ENCODE measurements around the gene PICK1. TPM values are rescaled to one million over a fixed set of nuclear protein-coding genes. Genes with fewer than 3 reads are reported as not detected.

PICK1 gene
- total and polyA plus RNA-seq, 2 of the 4 experiments (the other 2 are of a cell fraction) = 16.5 to 21.0 TPM

- no peak for TF ChIP-seq FOS (IDR thresholded peaks at IDR 0.05; ENCODE audit: low read depth, low read length)
- no peak for TF ChIP-seq POLR2A (IDR thresholded peaks at IDR 0.05; ENCODE audit: low read depth, low read length)
These were observed 26.7 kb upstream of the PICK1 start (continued) for GRCh38 chr22:38030311-38031133.

- H3K23ac ChIP-seq (ENCODE audit: low read depth, low read length) = no peak overlapping the region
- no peak overlapping the region for H3K4me3 ChIP-seq (ENCODE audit: insufficient read depth, low read depth, low read length)
- in situ Hi-C loops (cut with MboI; ENCODE audit: low sequenced_read_pairs) (no loop called here), intact Hi-C loops (cut with micrococcal nuclease) (no loop called here), dilution Hi-C loops (cut with HindIII; ENCODE audit: low sequenced_read_pairs, unreplicated experiment) (no loop called here)
- no peak overlapping the region for H3K4ac ChIP-seq (ENCODE audit: low read depth, low read length)
- no peaks in the 10 kb centered on the region for H3K36me3 ChIP-seq (ENCODE audit: control insufficient read depth, insufficient read depth, low read length)
- H3K27ac ChIP-seq (ENCODE audit: insufficient read depth, low read length) = no peak overlapping the region
- H3K79me1 ChIP-seq (ENCODE audit: low read depth in 1 of 2, low read length in 2 of 2) = no peaks in the 10 kb centered on the region; a peak in 1 of 4 replicates
- H4K91ac ChIP-seq (ENCODE audit: insufficient read depth, low read depth, low read length) = no peak overlapping the region
- H3K4me2 ChIP-seq (ENCODE audit: low read depth, low read length) = no peak overlapping the region
- no peak overlapping the region for H2BK15ac ChIP-seq (ENCODE audit: low read depth, low read length)
- 83% methylated on average over 8 of the region's 12 CpGs; no CpG with 5 or more reads in 1 of the 2 experiments for WGBS, 2 experiments (ENCODE audit: extremely low coverage in 2 of 2, insufficient read length in 1 of 2)
- no peak overlapping the region for H2BK20ac ChIP-seq (ENCODE audit: low read depth, low read length)
- BruUV-seq (replicated peaks) = no TSS peak
- H3K14ac ChIP-seq (replicated peaks; ENCODE audit: low read depth, low read length) = no peak overlapping the region
- ChIA-PET POLR2A (ENCODE audit: unreplicated experiment) (no interaction called here), CTCF (no interaction called here)
- H3K9me1 ChIP-seq (ENCODE audit: insufficient read depth, low read length) = peaks cover 6% of the 10 kb centered on the region
- no peak overlapping the region for H3K18ac ChIP-seq (ENCODE audit: low read depth, low read length)
- H3K56ac ChIP-seq (ENCODE audit: extremely low read depth, insufficient read depth, low read length) = no peak overlapping the region
- TF ChIP-seq ELK1 (IDR thresholded peaks at IDR 0.05; ENCODE audit: borderline replicate concordance, low read depth, low read length) (no peak), SMC3 (IDR thresholded peaks at IDR 0.05; ENCODE audit: low read depth, low read length) (no peak), FOS (IDR thresholded peaks at IDR 0.05; ENCODE audit: low read depth, low read length) (no peak), POLR2A (IDR thresholded peaks at IDR 0.05; ENCODE audit: low read depth, low read length) (no peak), CTCF (conservative IDR thresholded peaks at IDR 0.05; ENCODE audit: low read depth, low read length) (no peak), RCOR1 (IDR thresholded peaks at IDR 0.05; ENCODE audit: insufficient replicate concordance, low read length) (no peak), MAFK (IDR thresholded peaks at IDR 0.05; ENCODE audit: low read depth, low read length) (no peak), BHLHE40 (IDR thresholded peaks at IDR 0.05; ENCODE audit: low read depth, low read length) (no peak), CEBPB (IDR thresholded peaks at IDR 0.05; ENCODE audit: low read depth, low read length) (no peak), USF2 (IDR thresholded peaks at IDR 0.05; ENCODE audit: low read depth, low read length) (no peak), MAZ (IDR thresholded peaks at IDR 0.05; ENCODE audit: borderline replicate concordance, low read depth, low read length) (no peak), RFX5 (IDR thresholded peaks at IDR 0.05; ENCODE audit: low read depth, low read length) (no peak), RAD21 (IDR thresholded peaks at IDR 0.05; ENCODE audit: low read length) (no peak)
- no peak overlapping the region for H2BK120ac ChIP-seq (ENCODE audit: low read depth, low read length)
- peaks cover 11% of the 10 kb centered on the region for H3K27me3 ChIP-seq (ENCODE audit: control insufficient read depth, insufficient read depth, low read length)
- H4K8ac ChIP-seq (ENCODE audit: low read depth in 2 of 2, low read length in 2 of 2) = no peak overlapping the region
- no peaks in the 10 kb centered on the region for H4K20me1 ChIP-seq (ENCODE audit: insufficient read depth, low read length)
- H4K5ac ChIP-seq (ENCODE audit: low read depth, low read length) = no peak overlapping the region
- peaks cover 23% of the 10 kb centered on the region for H3K4me1 ChIP-seq (ENCODE audit: control insufficient read depth, insufficient read depth, low read length)
- H3K9ac ChIP-seq (ENCODE audit: low read depth, low read length) = no peak overlapping the region
- H2AK5ac ChIP-seq (ENCODE audit: low read depth, low read length) = no peak overlapping the region
- ATAC-seq (ENCODE audit: low read depth) (no peak), DNase-seq (no peak)
- peak overlapping the region; percentile 52 for H2AK9ac ChIP-seq (replicated peaks; ENCODE audit: low read depth, low read length, poor library complexity)
- no peak overlapping the region for H2BK5ac ChIP-seq (ENCODE audit: low read depth, low read length, poor library complexity, severe bottlenecking)
- no peak overlapping the region for H2AFZ ChIP-seq (replicated peaks; ENCODE audit: low read length, poor library complexity)
- no peaks in the 10 kb centered on the region for H3K9me3 ChIP-seq (ENCODE audit: control insufficient read depth, insufficient read depth, low read length)
These were observed 25.7 kb upstream of the PICK1 start for GRCh38 chr22:38031491-38031890.

Measured in IMR-90 (cell line).